ENCODE data around the gene RBBP5.

The RBBP5 gene

GRCh38 chr1:205133287-205133686 lies 11.5 kb upstream of the RBBP5 start:
- DNase-seq (ENCODE audit: low read depth in 2 of 2), result no peak

GRCh38 chr1:205129447-205130029 lies 7.8 kb upstream of the RBBP5 start:
- DNase-seq (ENCODE audit: low read depth in 2 of 2), result no peak

- DNase-seq (ENCODE audit: low read depth in 2 of 2), result no peak
Observed at GRCh38 chr1:205128050-205128449, 6.3 kb upstream of the RBBP5 start.

GRCh38 chr1:205127646-205128045 lies 5.9 kb upstream of the RBBP5 start:
- DNase-seq (ENCODE audit: low read depth in 2 of 2), result no peak

GRCh38 chr1:205124726-205125125 lies 2.9 kb upstream of the RBBP5 start:
- no peak for DNase-seq (ENCODE audit: low read depth in 2 of 2)

- no peak for DNase-seq (ENCODE audit: low read depth in 2 of 2)
Observed at GRCh38 chr1:205122489-205122882, 708 bp upstream of the RBBP5 start.

GRCh38 chr1:205118752-205119151 lies 3.0 kb downstream of the RBBP5 start:
- DNase-seq (ENCODE audit: low read depth in 2 of 2), result no peak

- no peak for DNase-seq (ENCODE audit: low read depth in 2 of 2)
Observed at GRCh38 chr1:205111354-205111753, 10.4 kb downstream of the RBBP5 start.

- DNase-seq (ENCODE audit: low read depth in 2 of 2), result no peak
Observed at GRCh38 chr1:205109711-205110110, 12.1 kb downstream of the RBBP5 start.

GRCh38 chr1:205109269-205109668 lies 12.5 kb downstream of the RBBP5 start:
- DNase-seq (ENCODE audit: low read depth in 2 of 2), result no peak

GRCh38 chr1:205108464-205108863 lies 13.3 kb downstream of the RBBP5 start:
- no peak for DNase-seq (ENCODE audit: low read depth in 2 of 2)

GRCh38 chr1:205107327-205107726 lies 14.5 kb downstream of the RBBP5 start:
- DNase-seq (ENCODE audit: low read depth in 2 of 2), result no peak

- DNase-seq (ENCODE audit: low read depth in 2 of 2), result no peak
Observed at GRCh38 chr1:205102404-205102803, 19.4 kb downstream of the RBBP5 start.

GRCh38 chr1:205098242-205098641 lies 23.5 kb downstream of the RBBP5 start:
- DNase-seq (ENCODE audit: low read depth in 2 of 2), result no peak

GRCh38 chr1:205095422-205095821 lies 26.4 kb downstream of the RBBP5 start:
- DNase-seq (ENCODE audit: low read depth in 2 of 2), result no peak

- no peak for DNase-seq (ENCODE audit: low read depth in 2 of 2)
Observed at GRCh38 chr1:205091043-205091740, 30.6 kb downstream of the RBBP5 start.

GRCh38 chr1:205088341-205088740 lies 33.4 kb downstream of the RBBP5 start:
- no peak for DNase-seq (ENCODE audit: low read depth in 2 of 2)

GRCh38 chr1:205084360-205084759 lies 37.4 kb downstream of the RBBP5 start, which contains the start of gene TMEM81:
TMEM81 (minus strand) TSS chr1:205084460; CDS start chr1:205084320, 140 bp downstream.
- DNase-seq (ENCODE audit: low read depth in 2 of 2), result no peak

- no peak for DNase-seq (ENCODE audit: low read depth in 2 of 2)
Observed at GRCh38 chr1:205082431-205082830, 39.3 kb downstream of the RBBP5 start.

- no peak for DNase-seq (ENCODE audit: low read depth in 2 of 2)
Observed at GRCh38 chr1:205077934-205078311, 43.9 kb downstream of the RBBP5 start.

GRCh38 chr1:205077158-205077933 lies 44.4 kb downstream of the RBBP5 start:
- no peak for DNase-seq (ENCODE audit: low read depth in 2 of 2)

GRCh38 chr1:205076245-205076761 lies 45.5 kb downstream of the RBBP5 start:
- DNase-seq (ENCODE audit: low read depth in 2 of 2), result no peak

Measured in stimulated activated CD8-positive, alpha-beta memory T cell treated with anti-CD3 and anti-CD28 coated beads, Interleukin-15, amount 100 ng/mL, for 48 hours (primary cell).